Osteoblast (primary cell): ENCODE data around the gene SHCBP1. TPM values are rescaled to one million over a fixed set of nuclear protein-coding genes. Genes with fewer than 3 reads are reported as not detected.

ENCODE experiments used
- DNase-seq: peaks from one replicate; pipeline ENCODE4 v3.0.0; 2011; ENCODE audit warnings: low spot score, mixed read lengths; ENCODE audit not compliant: insufficient read length; ENCODE audit errors: missing footprints
- H2AFZ ChIP-seq: 2 replicates; pipeline ENCODE4 v1.6.0; 2011; ENCODE audit warnings: mild to moderate bottlenecking, low read length
- H3K27ac ChIP-seq: 2 replicates; pipeline ENCODE4 v1.5.1; 2011; ENCODE audit warnings: mild to moderate bottlenecking, low read depth, low read length, moderate library complexity
- H3K27me3 ChIP-seq: 2 replicates; pipeline ENCODE4 v1.6.0; 2012; ENCODE audit warnings: mild to moderate bottlenecking, control low read depth, inconsistent platforms, low read length, moderate library complexity; ENCODE audit not compliant: insufficient read depth
- H3K36me3 ChIP-seq: 2 replicates; pipeline ENCODE4 v1.5.1; 2011; ENCODE audit warnings: mild to moderate bottlenecking, low read length, control low read depth, moderate library complexity; ENCODE audit not compliant: insufficient read depth
- H3K4me1 ChIP-seq: 2 replicates; pipeline ENCODE4 v1.5.1; 2011; ENCODE audit warnings: mild to moderate bottlenecking, low read length, control low read depth, moderate library complexity; ENCODE audit not compliant: insufficient read depth
- H3K4me2 ChIP-seq: 2 replicates; pipeline ENCODE4 v1.6.0; 2011; ENCODE audit warnings: mild to moderate bottlenecking, low read length; ENCODE audit not compliant: insufficient read depth
- H3K4me3 ChIP-seq: fragments of 200-600 bp; sonication (generic); 3 replicates; pipeline ENCODE4 v1.5.1; 2012; ENCODE audit warnings: mild to moderate bottlenecking, low read length, inconsistent platforms; ENCODE audit not compliant: insufficient read depth
- H3K79me2 ChIP-seq: 2 replicates; pipeline ENCODE4 v1.6.0; 2012; ENCODE audit warnings: mild to moderate bottlenecking, low read length, control low read depth, inconsistent platforms; ENCODE audit not compliant: insufficient read depth
- H3K9me3 ChIP-seq: 2 replicates; pipeline ENCODE4 v1.5.1; 2011; ENCODE audit warnings: low read depth, low read length, control low read depth
- H4K20me1 ChIP-seq: 2 replicates; pipeline ENCODE4 v1.6.0; 2012; ENCODE audit warnings: mild to moderate bottlenecking, low read length, control low read depth; ENCODE audit not compliant: insufficient read depth
- total RNA-seq: library from RNA; depleted of rRNA; stranded (reverse); fragments of >200 nt; gene quantifications from 2 replicates; pipeline ENCODE4 v1.2.3, GENCODE V29; 2012
- TF ChIP-seq, protein P1 (sequence below): IDR thresholded peaks from 2 replicates; pipeline ENCODE4 v1.5.1; 2011; ENCODE audit warnings: mild to moderate bottlenecking, low read depth, low read length, moderate library complexity; ENCODE audit errors: extremely low read depth

SHCBP1 gene
- total RNA-seq, 1 donor: 1.8 TPM

DNA sequence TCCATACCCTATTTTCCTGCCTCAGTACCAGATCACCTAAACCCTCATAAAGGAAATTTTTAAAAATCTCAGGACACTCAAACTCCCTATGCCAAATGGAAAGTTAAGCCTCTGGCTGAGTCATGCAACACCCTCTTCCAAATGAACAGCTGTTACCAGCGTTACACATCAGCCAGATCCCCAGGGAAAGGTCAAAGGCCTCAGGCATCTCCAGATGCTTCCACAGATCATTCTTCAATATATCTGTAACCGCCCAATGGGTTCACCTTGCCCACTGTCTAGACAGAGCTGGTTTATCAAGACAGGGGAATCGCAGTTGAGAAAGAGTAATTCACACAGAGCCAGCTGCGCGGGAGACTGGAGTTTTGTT is 29.1 kb upstream of the SHCBP1 start:
- H3K4me2 ChIP-seq: no peak overlapping the region
- no peaks in the 10 kb centered on the region for H4K20me1 ChIP-seq
- H3K27me3 ChIP-seq: no peaks in the 10 kb centered on the region
- H3K36me3 ChIP-seq: no peaks in the 10 kb centered on the region
- no peaks in the 10 kb centered on the region for H3K4me1 ChIP-seq
- H3K79me2 ChIP-seq: no peaks in the 10 kb centered on the region
- H2AFZ ChIP-seq: no peak overlapping the region
- TF ChIP-seq, protein P1, sequence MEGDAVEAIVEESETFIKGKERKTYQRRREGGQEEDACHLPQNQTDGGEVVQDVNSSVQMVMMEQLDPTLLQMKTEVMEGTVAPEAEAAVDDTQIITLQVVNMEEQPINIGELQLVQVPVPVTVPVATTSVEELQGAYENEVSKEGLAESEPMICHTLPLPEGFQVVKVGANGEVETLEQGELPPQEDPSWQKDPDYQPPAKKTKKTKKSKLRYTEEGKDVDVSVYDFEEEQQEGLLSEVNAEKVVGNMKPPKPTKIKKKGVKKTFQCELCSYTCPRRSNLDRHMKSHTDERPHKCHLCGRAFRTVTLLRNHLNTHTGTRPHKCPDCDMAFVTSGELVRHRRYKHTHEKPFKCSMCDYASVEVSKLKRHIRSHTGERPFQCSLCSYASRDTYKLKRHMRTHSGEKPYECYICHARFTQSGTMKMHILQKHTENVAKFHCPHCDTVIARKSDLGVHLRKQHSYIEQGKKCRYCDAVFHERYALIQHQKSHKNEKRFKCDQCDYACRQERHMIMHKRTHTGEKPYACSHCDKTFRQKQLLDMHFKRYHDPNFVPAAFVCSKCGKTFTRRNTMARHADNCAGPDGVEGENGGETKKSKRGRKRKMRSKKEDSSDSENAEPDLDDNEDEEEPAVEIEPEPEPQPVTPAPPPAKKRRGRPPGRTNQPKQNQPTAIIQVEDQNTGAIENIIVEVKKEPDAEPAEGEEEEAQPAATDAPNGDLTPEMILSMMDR: no peak
- H3K27ac ChIP-seq: no peak overlapping the region
- DNase-seq: peak; percentile 91
- H3K9me3 ChIP-seq: no peaks in the 10 kb centered on the region
- H3K4me3 ChIP-seq: no peak overlapping the region

DNA sequence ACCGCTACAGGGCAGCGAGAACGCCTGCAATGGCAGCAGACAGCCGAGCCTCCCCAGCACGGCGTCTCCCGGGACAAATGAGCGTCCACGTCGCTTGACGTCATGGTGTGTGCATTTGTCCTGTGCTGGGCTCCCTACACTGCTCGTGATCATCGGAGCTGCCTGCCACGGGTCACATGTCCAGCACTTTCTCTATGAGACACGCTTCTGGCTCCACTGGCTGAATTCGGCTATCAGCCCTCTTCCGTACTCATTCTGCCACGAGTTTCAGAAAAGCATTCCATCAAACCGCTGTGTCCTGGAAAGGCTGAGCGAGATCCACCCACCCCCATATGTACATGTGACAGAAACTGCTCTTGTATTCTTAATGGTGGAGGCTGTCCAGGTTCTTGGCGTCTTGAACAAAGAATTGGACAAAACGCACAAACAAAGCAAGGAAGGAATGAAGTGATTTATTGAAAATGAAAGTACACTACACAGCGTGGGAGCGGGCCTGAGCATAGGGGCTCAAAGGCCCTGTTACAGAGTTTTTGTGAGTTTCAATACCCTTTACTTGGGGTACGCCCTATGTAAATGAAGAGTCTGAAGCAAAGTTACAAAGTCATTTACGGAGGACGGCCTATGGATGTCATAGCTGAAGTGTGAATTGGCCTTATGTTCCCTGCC is 28.5 kb upstream of the SHCBP1 start:
- H2AFZ ChIP-seq: no peak overlapping the region
- no peaks in the 10 kb centered on the region for H3K4me1 ChIP-seq
- H3K36me3 ChIP-seq: no peaks in the 10 kb centered on the region
- no peaks in the 10 kb centered on the region for H3K9me3 ChIP-seq
- H3K4me2 ChIP-seq: no peak overlapping the region
- no peak overlapping the region for H3K4me3 ChIP-seq
- TF ChIP-seq, protein P1: no peak
- DNase-seq: no peak
- no peaks in the 10 kb centered on the region for H4K20me1 ChIP-seq
- H3K27ac ChIP-seq: no peak overlapping the region
- H3K79me2 ChIP-seq: no peaks in the 10 kb centered on the region
- no peaks in the 10 kb centered on the region for H3K27me3 ChIP-seq

DNA sequence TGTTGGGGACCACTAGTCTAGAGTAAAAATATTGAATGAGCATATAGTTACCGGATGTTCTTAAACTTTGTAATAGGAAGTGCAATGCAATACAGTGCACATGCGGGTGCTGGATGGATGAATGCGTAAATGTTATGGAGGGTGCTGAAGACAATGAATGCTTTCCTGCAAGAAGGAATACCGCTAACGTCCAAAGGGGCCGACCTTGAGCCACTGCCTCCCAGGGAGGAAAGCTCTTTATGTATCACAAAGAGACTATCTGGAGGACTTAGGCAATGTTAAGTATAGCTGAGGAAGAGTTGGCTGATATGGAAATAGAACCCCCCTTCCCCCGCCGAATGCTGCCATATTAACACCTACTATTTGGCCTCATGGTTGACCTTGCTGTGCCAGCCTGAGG is 27.5 kb upstream of the SHCBP1 start:
- TF ChIP-seq, protein P1: no peak
- no peaks in the 10 kb centered on the region for H3K4me1 ChIP-seq
- DNase-seq: no peak

DNA sequence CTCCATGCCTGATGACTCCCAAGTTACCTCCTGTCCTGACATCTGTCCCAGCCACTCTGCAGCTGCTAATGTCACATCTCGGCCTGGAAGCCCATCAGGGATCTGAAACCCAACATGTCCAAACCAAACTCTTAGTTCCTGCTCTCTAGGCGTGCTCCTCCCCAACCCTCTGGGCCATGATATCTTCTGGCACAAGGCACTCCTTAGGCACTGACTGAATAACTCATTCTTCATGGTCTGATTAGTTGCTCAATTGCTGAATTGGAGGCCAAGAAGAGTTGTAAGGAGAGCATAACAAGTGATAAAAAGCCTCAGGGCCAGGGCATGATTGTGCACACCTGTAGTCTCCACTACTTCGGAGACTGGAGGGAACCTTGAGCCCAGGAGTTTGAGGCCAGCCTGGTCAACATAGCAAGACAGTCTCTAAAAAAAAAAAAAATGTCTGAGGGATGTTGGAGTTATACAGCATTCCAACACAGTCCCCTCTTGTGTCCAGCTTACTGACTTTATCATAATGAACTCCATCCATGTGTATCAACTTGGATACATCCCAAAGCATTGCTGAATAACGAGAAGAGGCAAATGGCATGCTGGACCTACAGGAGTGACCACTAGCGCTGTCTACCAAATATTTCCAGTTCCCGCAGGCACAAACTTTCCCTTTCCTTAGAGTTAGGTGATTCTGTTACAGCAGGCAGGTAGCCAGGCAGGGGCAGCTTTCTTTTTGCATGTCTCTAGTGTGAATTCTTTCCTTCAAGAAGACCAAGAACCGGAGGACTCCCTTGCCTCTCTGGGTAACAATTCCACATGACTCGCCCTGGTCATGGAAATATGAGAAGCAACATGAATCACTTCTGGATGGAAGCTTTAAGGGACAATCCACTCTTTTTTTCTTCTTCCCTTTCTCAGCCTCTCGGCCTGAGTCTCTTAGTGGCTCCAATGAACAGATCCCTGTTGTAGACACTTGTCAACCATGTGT is 18.1 kb upstream of the SHCBP1 start:
- no peaks in the 10 kb centered on the region for H3K27me3 ChIP-seq
- H3K27ac ChIP-seq: no peak overlapping the region
- TF ChIP-seq, protein P1: no peak
- no peak overlapping the region for H2AFZ ChIP-seq
- peak; percentile 52 for DNase-seq
- H3K79me2 ChIP-seq: no peaks in the 10 kb centered on the region
- no peak overlapping the region for H3K4me3 ChIP-seq
- no peaks in the 10 kb centered on the region for H3K36me3 ChIP-seq
- H3K4me2 ChIP-seq: peak overlapping the region; percentile 47
- H3K4me1 ChIP-seq: peaks cover 4% of the 10 kb centered on the region
- H4K20me1 ChIP-seq: no peaks in the 10 kb centered on the region
- no peaks in the 10 kb centered on the region for H3K9me3 ChIP-seq

More for the DNA sequence above, 27.5 kb upstream of the SHCBP1 start:
- Histone ChIP-seq H2AFZ (no peak overlapping the region), H3K36me3 (no peaks in the 10 kb centered on the region), H3K27me3 (no peaks in the 10 kb centered on the region), H3K79me2 (no peaks in the 10 kb centered on the region), H4K20me1 (no peaks in the 10 kb centered on the region), H3K9me3 (no peaks in the 10 kb centered on the region), H3K4me2 (no peak overlapping the region), H3K4me3 (no peak overlapping the region), H3K27ac (no peak overlapping the region)
